ENCODE results near the gene ABCF2.

The ABCF2 gene

GRCh38 chr7:151260471-151260870, 33.5 kb upstream of the ABCF2 start:
- TF ChIP-seq, protein P1, sequence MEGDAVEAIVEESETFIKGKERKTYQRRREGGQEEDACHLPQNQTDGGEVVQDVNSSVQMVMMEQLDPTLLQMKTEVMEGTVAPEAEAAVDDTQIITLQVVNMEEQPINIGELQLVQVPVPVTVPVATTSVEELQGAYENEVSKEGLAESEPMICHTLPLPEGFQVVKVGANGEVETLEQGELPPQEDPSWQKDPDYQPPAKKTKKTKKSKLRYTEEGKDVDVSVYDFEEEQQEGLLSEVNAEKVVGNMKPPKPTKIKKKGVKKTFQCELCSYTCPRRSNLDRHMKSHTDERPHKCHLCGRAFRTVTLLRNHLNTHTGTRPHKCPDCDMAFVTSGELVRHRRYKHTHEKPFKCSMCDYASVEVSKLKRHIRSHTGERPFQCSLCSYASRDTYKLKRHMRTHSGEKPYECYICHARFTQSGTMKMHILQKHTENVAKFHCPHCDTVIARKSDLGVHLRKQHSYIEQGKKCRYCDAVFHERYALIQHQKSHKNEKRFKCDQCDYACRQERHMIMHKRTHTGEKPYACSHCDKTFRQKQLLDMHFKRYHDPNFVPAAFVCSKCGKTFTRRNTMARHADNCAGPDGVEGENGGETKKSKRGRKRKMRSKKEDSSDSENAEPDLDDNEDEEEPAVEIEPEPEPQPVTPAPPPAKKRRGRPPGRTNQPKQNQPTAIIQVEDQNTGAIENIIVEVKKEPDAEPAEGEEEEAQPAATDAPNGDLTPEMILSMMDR (conservative IDR thresholded peaks at IDR 0.05) = no peak
- no peak overlapping the region for H3K27ac ChIP-seq

DNA sequence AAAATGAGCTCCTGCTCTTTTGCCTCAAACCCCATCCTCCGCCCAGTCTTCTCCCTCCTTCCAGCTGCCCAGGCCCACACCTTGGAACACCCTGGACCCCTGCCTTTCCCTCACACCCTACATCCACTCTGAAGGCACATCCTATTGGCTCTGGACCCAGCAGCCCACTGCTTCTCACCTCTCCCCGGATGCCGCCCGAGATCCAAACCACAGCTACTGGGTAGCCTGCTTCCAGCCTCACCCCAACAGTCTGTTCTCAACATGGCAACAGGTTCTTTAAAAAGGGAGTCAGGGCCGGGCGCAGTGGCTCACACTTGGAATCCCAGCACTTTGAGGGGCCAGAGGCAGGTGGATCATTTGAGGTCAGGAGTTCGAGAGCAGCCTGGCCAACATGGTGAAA, 31.0 kb upstream of the ABCF2 start:
- TF ChIP-seq, protein P1 (conservative IDR thresholded peaks at IDR 0.05) = no peak
- H3K27ac ChIP-seq = no peak overlapping the region

- TF ChIP-seq, protein P1 (conservative IDR thresholded peaks at IDR 0.05) = no peak
Measured at GRCh38 chr7:151256410-151257045, 29.5 kb upstream of the ABCF2 start.

DNA sequence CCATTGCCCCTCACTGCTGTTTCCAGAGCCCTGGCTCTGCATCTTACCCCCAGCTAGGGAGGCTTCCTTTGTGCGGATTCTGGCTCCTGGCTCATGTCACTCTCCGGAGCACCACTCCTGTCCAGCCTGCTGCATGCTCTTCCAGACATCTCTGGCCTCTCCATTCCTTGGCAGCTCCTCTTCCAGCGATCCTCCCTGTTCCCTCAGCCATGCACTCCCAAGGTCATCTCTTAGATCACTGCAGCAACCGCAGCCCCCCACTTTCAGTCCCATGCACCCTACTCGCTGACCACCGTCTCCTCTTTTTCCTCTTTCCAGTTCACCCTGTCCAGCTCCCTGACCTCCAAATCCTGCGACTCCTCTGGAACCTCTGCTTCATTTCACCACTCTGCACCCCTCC, 28.4 kb upstream of the ABCF2 start:
- no peak overlapping the region for H3K27ac ChIP-seq
- TF ChIP-seq, protein P1 (conservative IDR thresholded peaks at IDR 0.05) = no peak

More at GRCh38 chr7:151256410-151257045, 29.5 kb upstream of the ABCF2 start:
- H3K27ac ChIP-seq = no peak overlapping the region

DNA sequence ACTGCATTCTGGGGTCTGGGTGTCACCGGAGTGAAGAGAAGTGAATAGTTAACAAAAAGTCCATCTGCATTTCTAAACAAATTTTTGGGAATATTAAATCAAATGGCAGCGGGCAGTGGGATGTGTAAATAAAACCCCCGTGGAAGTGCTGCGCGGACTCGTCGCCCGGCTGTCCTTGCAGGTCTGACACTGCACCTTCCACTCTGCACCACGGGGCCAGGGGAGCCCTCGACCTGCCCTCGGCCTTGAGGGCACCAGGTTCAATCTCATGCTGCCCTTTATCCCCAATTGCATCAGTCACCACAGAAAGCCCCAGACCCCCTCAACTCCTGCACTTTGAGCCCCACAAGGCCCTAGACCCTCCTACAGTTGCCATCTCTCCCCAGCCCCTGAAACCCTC, 27.8 kb upstream of the ABCF2 start:
- TF ChIP-seq, protein P1 (conservative IDR thresholded peaks at IDR 0.05) = no peak

DNA sequence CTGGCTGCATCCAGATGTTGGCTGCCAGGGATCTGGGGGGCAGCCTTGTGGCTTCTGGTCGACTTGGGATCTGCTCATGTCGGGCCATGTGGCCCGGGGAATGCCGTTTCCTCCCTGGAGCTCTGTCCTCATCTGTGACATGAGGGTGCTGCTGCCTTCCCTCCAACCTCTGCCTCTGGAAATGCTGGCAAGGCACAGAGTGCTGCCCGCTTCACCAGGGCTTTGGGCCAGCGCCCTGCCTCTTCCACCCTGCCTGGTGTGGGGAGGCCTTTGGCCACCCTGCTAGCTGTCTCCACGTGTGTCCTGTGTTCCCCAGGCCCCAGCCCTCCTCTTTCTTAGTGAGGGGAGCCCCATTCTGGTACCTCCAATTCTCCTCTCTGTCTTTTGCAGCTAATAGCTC, 27.3 kb upstream of the ABCF2 start:
- TF ChIP-seq, protein P1 (conservative IDR thresholded peaks at IDR 0.05) = no peak
- no peak overlapping the region for H3K27ac ChIP-seq

More for the DNA sequence above, 27.8 kb upstream of the ABCF2 start:
- no peak overlapping the region for H3K27ac ChIP-seq

GRCh38 chr7:151252961-151253711, 26.1 kb upstream of the ABCF2 start:
- TF ChIP-seq, protein P1 (conservative IDR thresholded peaks at IDR 0.05) = no peak
- peak overlapping the region; percentile 85; the same call in 1 of the 2 replicates for H3K27ac ChIP-seq
